Measurements from ENCODE around the gene LRRC58.

Gene LRRC58

GRCh38 chr3:120348991-120349854 is at the start of gene LRRC58 (continued):
- no peak for TF ChIP-seq PRDM6 (tag by site-specific recombination; IDR thresholded peaks at IDR 0.05)
- peak; percentile 78 for TF ChIP-seq ZNF600 (tag by site-specific recombination; IDR thresholded peaks at IDR 0.05)
- TF ChIP-seq ZNF514 (tag by site-specific recombination; IDR thresholded peaks at IDR 0.05), result no peak
- no peak for TF ChIP-seq ZNF639 (tag by site-specific recombination; IDR thresholded peaks at IDR 0.05)
- no peak for TF ChIP-seq RBAK (tag by site-specific recombination; IDR thresholded peaks at IDR 0.05)
- no peak for TF ChIP-seq ZNF138 (tag by site-specific recombination; IDR thresholded peaks at IDR 0.05; ENCODE audit: borderline replicate concordance)
- no peak for TF ChIP-seq MZF1 (tag by site-specific recombination; IDR thresholded peaks at IDR 0.05; ENCODE audit: borderline replicate concordance)
- TF ChIP-seq ZNF513 (tag by site-specific recombination; IDR thresholded peaks at IDR 0.05), result no peak
- TF ChIP-seq ZNF391 (tag by site-specific recombination; IDR thresholded peaks at IDR 0.05; ENCODE audit: borderline replicate concordance, low read depth), result 0 out of 2 replicates have a peak, but pooled peaks have one; percentile 4
- no peak for TF ChIP-seq ZNF560 (tag by site-specific recombination; IDR thresholded peaks at IDR 0.05; ENCODE audit: borderline replicate concordance)
- no peak for TF ChIP-seq ZNF571 (tag by site-specific recombination; IDR thresholded peaks at IDR 0.05)
- no peak for TF ChIP-seq PRDM2 (tag by site-specific recombination; IDR thresholded peaks at IDR 0.05; ENCODE audit: borderline replicate concordance)
- TF ChIP-seq EGR2 (tag by site-specific recombination; IDR thresholded peaks at IDR 0.05; ENCODE audit: low read depth), result no peak
- TF ChIP-seq FEZF1 (tag by site-specific recombination; IDR thresholded peaks at IDR 0.05), result no peak
- no peak for TF ChIP-seq ZNF776 (tag by site-specific recombination; IDR thresholded peaks at IDR 0.05; ENCODE audit: borderline replicate concordance)
- no peak for TF ChIP-seq WT1 (tag by site-specific recombination; IDR thresholded peaks at IDR 0.05)
- TF ChIP-seq KLF10 (tag by site-specific recombination; IDR thresholded peaks at IDR 0.05), result no peak
- no peak for TF ChIP-seq ZNF311 (tag by site-specific recombination; IDR thresholded peaks at IDR 0.05; ENCODE audit: borderline replicate concordance)
- no peak for TF ChIP-seq ZNF626 (tag by site-specific recombination; IDR thresholded peaks at IDR 0.05)
- no peak for TF ChIP-seq ZNF704 (tag by site-specific recombination; IDR thresholded peaks at IDR 0.05)
- no peak for TF ChIP-seq ZNF2 (tag by site-specific recombination; IDR thresholded peaks at IDR 0.05)
- TF ChIP-seq ZNF140 (tag by site-specific recombination; IDR thresholded peaks at IDR 0.05), result no peak
- no peak for TF ChIP-seq ZNF148 (tag by site-specific recombination; IDR thresholded peaks at IDR 0.05; ENCODE audit: borderline replicate concordance)
- TF ChIP-seq ZFP37 (tag by site-specific recombination; IDR thresholded peaks at IDR 0.05), result peak; percentile 47; the same call in 1 of the 2 replicates
- no peak for TF ChIP-seq ZNF112 (tag by site-specific recombination; IDR thresholded peaks at IDR 0.05)

Measured in HEK293 (cell line).